ENCODE results near the gene HSF2BP. TPM values are rescaled to one million over a fixed set of nuclear protein-coding genes. Genes with fewer than 3 reads are reported as not detected.

The HSF2BP gene
- total RNA-seq, 3 donors from 2014 or later, result 0.32 to 1.8 (median 1.3) TPM

- H3K27me3 ChIP-seq, result no peaks in the 10 kb centered on the region
- H3K4me3 ChIP-seq, result no peak overlapping the region
- no peaks in the 10 kb centered on the region for H3K36me3 ChIP-seq
- H3K4me1 ChIP-seq, result no peaks in the 10 kb centered on the region
- DNase-seq (ENCODE audit: low spot score in 2 of 2), result no peak
- no peaks in the 10 kb centered on the region for H3K9me3 ChIP-seq
- H3K27ac ChIP-seq, result no peak overlapping the region
- no peak for TF ChIP-seq POLR2A (IDR thresholded peaks at IDR 0.05)
- TF ChIP-seq, protein P1, sequence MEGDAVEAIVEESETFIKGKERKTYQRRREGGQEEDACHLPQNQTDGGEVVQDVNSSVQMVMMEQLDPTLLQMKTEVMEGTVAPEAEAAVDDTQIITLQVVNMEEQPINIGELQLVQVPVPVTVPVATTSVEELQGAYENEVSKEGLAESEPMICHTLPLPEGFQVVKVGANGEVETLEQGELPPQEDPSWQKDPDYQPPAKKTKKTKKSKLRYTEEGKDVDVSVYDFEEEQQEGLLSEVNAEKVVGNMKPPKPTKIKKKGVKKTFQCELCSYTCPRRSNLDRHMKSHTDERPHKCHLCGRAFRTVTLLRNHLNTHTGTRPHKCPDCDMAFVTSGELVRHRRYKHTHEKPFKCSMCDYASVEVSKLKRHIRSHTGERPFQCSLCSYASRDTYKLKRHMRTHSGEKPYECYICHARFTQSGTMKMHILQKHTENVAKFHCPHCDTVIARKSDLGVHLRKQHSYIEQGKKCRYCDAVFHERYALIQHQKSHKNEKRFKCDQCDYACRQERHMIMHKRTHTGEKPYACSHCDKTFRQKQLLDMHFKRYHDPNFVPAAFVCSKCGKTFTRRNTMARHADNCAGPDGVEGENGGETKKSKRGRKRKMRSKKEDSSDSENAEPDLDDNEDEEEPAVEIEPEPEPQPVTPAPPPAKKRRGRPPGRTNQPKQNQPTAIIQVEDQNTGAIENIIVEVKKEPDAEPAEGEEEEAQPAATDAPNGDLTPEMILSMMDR (IDR thresholded peaks at IDR 0.05), result no peak
- no peak for TF ChIP-seq POLR2AphosphoS5 (IDR thresholded peaks at IDR 0.05)
- intact Hi-C loops (cut with DNase I; ENCODE audit: low total_unique reads), result no loop called here
These were observed 23.9 kb downstream of the HSF2BP start for GRCh38 chr21:43635436-43635835.

DNA sequence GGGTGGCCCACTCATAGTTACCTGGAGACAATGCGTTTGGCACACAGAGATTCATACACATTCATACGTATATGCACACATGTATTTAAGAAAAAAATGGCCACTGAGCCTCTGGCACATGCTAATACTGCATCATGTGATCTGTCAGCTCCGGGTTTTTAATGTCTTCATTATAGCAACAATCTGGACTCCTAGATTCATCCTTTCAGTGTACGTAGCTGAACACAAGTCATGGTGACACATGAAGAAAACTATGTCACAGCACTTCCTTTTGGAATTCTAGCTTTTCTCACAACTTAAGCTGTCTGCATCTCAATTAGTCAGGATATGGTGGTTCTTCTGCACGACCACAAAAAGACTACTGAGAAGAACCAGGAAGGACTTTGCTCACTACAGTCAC lies 24.7 kb downstream of the HSF2BP start:
- Histone ChIP-seq H3K4me3 (no peak overlapping the region), H3K27me3 (no peaks in the 10 kb centered on the region), H3K27ac (no peak overlapping the region), H3K36me3 (no peaks in the 10 kb centered on the region), H3K4me1 (no peaks in the 10 kb centered on the region), H3K9me3 (no peaks in the 10 kb centered on the region)
- no peak for DNase-seq (ENCODE audit: low spot score in 2 of 2)
- TF ChIP-seq, protein P1 (IDR thresholded peaks at IDR 0.05), result no peak
- TF ChIP-seq POLR2AphosphoS5 (IDR thresholded peaks at IDR 0.05) (no peak), POLR2A (IDR thresholded peaks at IDR 0.05) (no peak)
- intact Hi-C loops (cut with DNase I; ENCODE audit: low total_unique reads), result no loop called here

- Histone ChIP-seq H3K4me1 (no peaks in the 10 kb centered on the region), H3K9me3 (no peaks in the 10 kb centered on the region), H3K36me3 (no peaks in the 10 kb centered on the region), H3K4me3 (no peak overlapping the region), H3K27ac (no peak overlapping the region), H3K27me3 (no peaks in the 10 kb centered on the region)
- intact Hi-C loops (cut with DNase I; ENCODE audit: low total_unique reads), result no loop called here
- TF ChIP-seq, protein P1 (IDR thresholded peaks at IDR 0.05), result no peak
- TF ChIP-seq POLR2AphosphoS5 (IDR thresholded peaks at IDR 0.05), result no peak
- TF ChIP-seq POLR2A (IDR thresholded peaks at IDR 0.05), result no peak
- no peak for DNase-seq (ENCODE audit: low spot score in 2 of 2)
These were observed 26.8 kb downstream of the HSF2BP start for GRCh38 chr21:43632373-43632905.

GRCh38 chr21:43631411-43632107 lies 27.7 kb downstream of the HSF2BP start:
- Histone ChIP-seq H3K27me3 (no peaks in the 10 kb centered on the region), H3K9me3 (no peaks in the 10 kb centered on the region), H3K27ac (no peak overlapping the region), H3K36me3 (no peaks in the 10 kb centered on the region), H3K4me1 (no peaks in the 10 kb centered on the region), H3K4me3 (no peak overlapping the region)
- intact Hi-C loops (cut with DNase I; ENCODE audit: low total_unique reads), result no loop called here
- TF ChIP-seq POLR2AphosphoS5 (IDR thresholded peaks at IDR 0.05) (no peak), POLR2A (IDR thresholded peaks at IDR 0.05) (no peak)
- TF ChIP-seq, protein P1 (IDR thresholded peaks at IDR 0.05), result no peak
- no peak for DNase-seq (ENCODE audit: low spot score in 2 of 2)

- DNase-seq (ENCODE audit: low spot score in 2 of 2), result no peak
- H3K36me3 ChIP-seq, result no peaks in the 10 kb centered on the region
- no peak overlapping the region for H3K4me3 ChIP-seq
- no peaks in the 10 kb centered on the region for H3K27me3 ChIP-seq
- intact Hi-C loops (cut with DNase I; ENCODE audit: low total_unique reads), result no loop called here
- no peak overlapping the region for H3K27ac ChIP-seq
- H3K9me3 ChIP-seq, result no peaks in the 10 kb centered on the region
- H3K4me1 ChIP-seq, result no peaks in the 10 kb centered on the region
- TF ChIP-seq POLR2A (IDR thresholded peaks at IDR 0.05) (no peak), POLR2AphosphoS5 (IDR thresholded peaks at IDR 0.05) (no peak)
- TF ChIP-seq, protein P1 (IDR thresholded peaks at IDR 0.05), result no peak
These were observed 31.8 kb downstream of the HSF2BP start for GRCh38 chr21:43627527-43627926.

All from breast epithelium (tissue), 4 donors.